Measurements from ENCODE around the gene PHLDB2. TPM values are rescaled to one million over a fixed set of nuclear protein-coding genes. Genes with fewer than 3 reads are reported as not detected.

The PHLDB2 gene
- total and polyA plus RNA-seq, 2 of the 13 experiments (the other 11 are each of a cell fraction or from before 2014, with no cell fraction given) = 8.4 to 23.6 TPM

GRCh38 chr3:111947231-111947630, 88.2 kb downstream of the PHLDB2 start:
- in situ Hi-C loops (cut with HindIII; ENCODE audit: extremely low pct_ligation_motif_present, low pct_unique_long_range_greater_than_20kb) = no loop called here

GRCh38 chr3:111948786-111949185, 89.7 kb downstream of the PHLDB2 start:
- Histone ChIP-seq H3K9ac (ENCODE audit: insufficient read depth, low read depth, low read length) (no peak overlapping the region), H3K4me3 (replicated peaks in 1 of 3; ENCODE audit: insufficient read depth in 1 of 3, low read depth in 2 of 3, low read length in 3 of 3) (no peak overlapping the region), H2AFZ (ENCODE audit: low read length) (no peak overlapping the region), H3K4me1 (ENCODE audit: insufficient read depth, low read length) (no peaks in the 10 kb centered on the region), H3K4me2 (ENCODE audit: low read depth, low read length) (no peak overlapping the region), H3K9me3 (ENCODE audit: low read length) (no peaks in the 10 kb centered on the region), H3K27me3 (ENCODE audit: control insufficient read depth in 1 of 2, insufficient read depth in 2 of 2, low read length in 2 of 2) (no peaks in the 10 kb centered on the region), H3K79me2 (ENCODE audit: insufficient read depth, low read length) (no peaks in the 10 kb centered on the region), H3K36me3 (replicated peaks in 1 of 2; ENCODE audit: control insufficient read depth in 1 of 2, insufficient read depth in 2 of 2, low read length in 2 of 2) (peaks cover 2 to 19% of the 10 kb centered on the region in 2 experiments; a peak in 3 of 5 replicates), H4K20me1 (ENCODE audit: insufficient read depth, low read length) (no peaks in the 10 kb centered on the region), H3K27ac (ENCODE audit: extremely low read length, insufficient read depth, low read length) (no peak overlapping the region)
- in situ Hi-C loops (cut with HindIII; ENCODE audit: extremely low pct_ligation_motif_present, low pct_unique_long_range_greater_than_20kb) (no loop called here), intact Hi-C loops (cut with micrococcal nuclease; ENCODE audit: unreplicated experiment) (no loop called here)
- DNase-seq (ENCODE audit: low spot score) (no peak), ATAC-seq (no peak), FAIRE-seq (no peak)
- ChIA-PET POLR2A (no interaction called here), CTCF (ENCODE audit: low intra/inter-chr PET ratio, low total read pairs) (no interaction called here)
- no TSS peak for BruUV-seq (replicated peaks)
- WGBS (ENCODE audit: low lambda C conversion rate) = 96% methylated on average over 9 of the region's 9 CpGs
- no peak for TF ChIP-seq PHF20 (CRISPR knock-in tag; IDR thresholded peaks at IDR 0.05)
- TF ChIP-seq DNMT1 (CRISPR knock-in tag; IDR thresholded peaks at IDR 0.05) = no peak
- TF ChIP-seq ZNF619 (CRISPR knock-in tag; IDR thresholded peaks at IDR 0.05) = no peak
- no peak for TF ChIP-seq POGZ (CRISPR knock-in tag; IDR thresholded peaks at IDR 0.05)
- TF ChIP-seq ZC3H4 (CRISPR knock-in tag; IDR thresholded peaks at IDR 0.05; ENCODE audit: borderline replicate concordance) = no peak
- no peak for TF ChIP-seq GRHL1 (CRISPR knock-in tag; conservative IDR thresholded peaks at IDR 0.05)
- TF ChIP-seq STAT5B (CRISPR knock-in tag; IDR thresholded peaks at IDR 0.05) = no peak
- TF ChIP-seq ATM (IDR thresholded peaks at IDR 0.05; ENCODE audit: borderline replicate concordance) = no peak
- TF ChIP-seq KDM1A (CRISPR knock-in tag; IDR thresholded peaks at IDR 0.05) = no peak

More at GRCh38 chr3:111947231-111947630, 88.2 kb downstream of the PHLDB2 start:
- Histone ChIP-seq H3K27me3 (ENCODE audit: control insufficient read depth in 1 of 2, insufficient read depth in 2 of 2, low read length in 2 of 2) (no peaks in the 10 kb centered on the region), H3K4me3 (replicated peaks in 1 of 3; ENCODE audit: insufficient read depth in 1 of 3, low read depth in 2 of 3, low read length in 3 of 3) (no peak overlapping the region), H3K9ac (ENCODE audit: insufficient read depth, low read depth, low read length) (no peak overlapping the region), H3K4me1 (ENCODE audit: insufficient read depth, low read length) (no peaks in the 10 kb centered on the region), H3K36me3 (replicated peaks in 1 of 2; ENCODE audit: control insufficient read depth in 1 of 2, insufficient read depth in 2 of 2, low read length in 2 of 2) (peaks cover 6 to 7% of the 10 kb centered on the region in 2 experiments; a peak in 2 of 5 replicates), H3K27ac (ENCODE audit: extremely low read length, insufficient read depth, low read length) (no peak overlapping the region), H3K9me3 (ENCODE audit: low read length) (no peaks in the 10 kb centered on the region), H3K4me2 (ENCODE audit: low read depth, low read length) (no peak overlapping the region), H2AFZ (ENCODE audit: low read length) (no peak overlapping the region), H4K20me1 (ENCODE audit: insufficient read depth, low read length) (no peaks in the 10 kb centered on the region), H3K79me2 (ENCODE audit: insufficient read depth, low read length) (no peaks in the 10 kb centered on the region)
- TF ChIP-seq CSRNP2 (CRISPR knock-in tag; conservative IDR thresholded peaks at IDR 0.05; ENCODE audit: low read depth) = no peak
- intact Hi-C loops (cut with micrococcal nuclease; ENCODE audit: unreplicated experiment) = no loop called here
- no peak for ATAC-seq
- no TSS peak for BruUV-seq (replicated peaks)
- DNase-seq (ENCODE audit: low spot score) = no peak
- ChIA-PET CTCF (ENCODE audit: low intra/inter-chr PET ratio, low total read pairs) (no interaction called here), POLR2A (no interaction called here)
- FAIRE-seq = no peak
- WGBS (ENCODE audit: low lambda C conversion rate) = 84% methylated on average over 1 of the region's 1 CpG
